HEK293 (cell line): ENCODE results near the gene STK11.

Experiments
- BCL11A ChIP-seq: fragments of 450-650 bp; formaldehyde crosslinking; IDR thresholded peaks from 2 replicates; pipeline ENCODE4 v1.5.1; 2016; ENCODE audit warnings: low read depth, missing biosample characterization, missing genetic modification characterization
- GLIS2 ChIP-seq: fragments of 450-650 bp; formaldehyde crosslinking; IDR thresholded peaks from 2 replicates; pipeline ENCODE4 v1.5.1; 2016; ENCODE audit warnings: missing biosample characterization, missing genetic modification characterization
- KLF17 ChIP-seq: fragments of 450-650 bp; formaldehyde crosslinking; IDR thresholded peaks from 2 replicates; pipeline ENCODE4 v1.5.1; 2016; ENCODE audit warnings: missing biosample characterization, missing genetic modification characterization
- KLF8 ChIP-seq: fragments of 450-650 bp; formaldehyde crosslinking; IDR thresholded peaks from 2 replicates; pipeline ENCODE4 v1.5.1; 2016; ENCODE audit warnings: missing biosample characterization, missing genetic modification characterization
- PRDM4 ChIP-seq: fragments of 450-650 bp; formaldehyde crosslinking; IDR thresholded peaks from 2 replicates; pipeline ENCODE4 v1.5.1; 2017; ENCODE audit warnings: missing biosample characterization, missing genetic modification characterization
- YY2 ChIP-seq: fragments of 450-650 bp; formaldehyde crosslinking; IDR thresholded peaks from 2 replicates; pipeline ENCODE4 v1.5.1; 2016; ENCODE audit warnings: missing biosample characterization, missing genetic modification characterization
- ZBTB20 ChIP-seq: fragments of 450-650 bp; formaldehyde crosslinking; IDR thresholded peaks from 2 replicates; pipeline ENCODE4 v1.5.1; 2016; ENCODE audit warnings: missing biosample characterization, missing genetic modification characterization
- ZBTB21 ChIP-seq: fragments of 450-650 bp; formaldehyde crosslinking; IDR thresholded peaks from 2 replicates; pipeline ENCODE4 v1.5.1; 2017; ENCODE audit warnings: missing biosample characterization, missing genetic modification characterization
- ZBTB26 ChIP-seq: fragments of 450-650 bp; formaldehyde crosslinking; optimal IDR thresholded peaks from 2 replicates; pipeline ENCODE3; 2016; ENCODE audit warnings: missing biosample characterization, mild to moderate bottlenecking, missing genetic modification characterization
- ZEB2 ChIP-seq: fragments of 450-650 bp; formaldehyde crosslinking; IDR thresholded peaks from 2 replicates; pipeline ENCODE4 v1.5.1; 2016; ENCODE audit warnings: missing biosample characterization, missing genetic modification characterization
- ZFHX2 ChIP-seq: fragments of 450-650 bp; formaldehyde crosslinking; conservative IDR thresholded peaks from 2 replicates; pipeline ENCODE4 v1.5.1; 2016; ENCODE audit warnings: missing biosample characterization, missing genetic modification characterization
- ZFP3 ChIP-seq: fragments of 450-650 bp; formaldehyde crosslinking; IDR thresholded peaks from 2 replicates; pipeline ENCODE4 v1.5.1; 2016; ENCODE audit warnings: low read depth, missing biosample characterization, missing genetic modification characterization
- ZFP69B ChIP-seq: fragments of 450-650 bp; formaldehyde crosslinking; IDR thresholded peaks from 2 replicates; pipeline ENCODE4 v1.5.1; 2016; ENCODE audit warnings: missing biosample characterization, missing genetic modification characterization
- ZNF155 ChIP-seq: fragments of 450-650 bp; formaldehyde crosslinking; IDR thresholded peaks from 2 replicates; pipeline ENCODE4 v1.5.1; 2016; ENCODE audit warnings: missing biosample characterization, missing genetic modification characterization
- ZNF561 ChIP-seq: fragments of 450-650 bp; IDR thresholded peaks from 2 replicates; pipeline ENCODE4 v1.5.1; 2018; ENCODE audit warnings: missing biosample characterization, missing genetic modification characterization, borderline replicate concordance
- ZNF596 ChIP-seq: fragments of 450-650 bp; IDR thresholded peaks from 2 replicates; pipeline ENCODE4 v1.5.0; 2018; ENCODE audit warnings: missing biosample characterization, mild to moderate bottlenecking, missing genetic modification characterization, moderate library complexity
- ZNF639 ChIP-seq: fragments of 450-650 bp; formaldehyde crosslinking; IDR thresholded peaks from 2 replicates; pipeline ENCODE4 v1.5.1; 2016; ENCODE audit warnings: missing biosample characterization, missing genetic modification characterization
- ZNF704 ChIP-seq: fragments of 450-650 bp; formaldehyde crosslinking; IDR thresholded peaks from 2 replicates; pipeline ENCODE4 v1.5.1; 2016; ENCODE audit warnings: missing biosample characterization, missing genetic modification characterization
- ZSCAN30 ChIP-seq: fragments of 450-650 bp; IDR thresholded peaks from 2 replicates; pipeline ENCODE4 v1.5.1; 2018; ENCODE audit warnings: missing biosample characterization, mild to moderate bottlenecking, missing genetic modification characterization, moderate library complexity
- ZSCAN5A ChIP-seq: fragments of 450-650 bp; formaldehyde crosslinking; IDR thresholded peaks from 2 replicates; pipeline ENCODE4 v1.5.1; 2016; ENCODE audit warnings: missing biosample characterization, missing genetic modification characterization
- ZXDB ChIP-seq: fragments of 450-650 bp; formaldehyde crosslinking; IDR thresholded peaks from 2 replicates; pipeline ENCODE4 v1.5.1; 2016; ENCODE audit warnings: missing biosample characterization, missing genetic modification characterization
- TF ChIP-seq, protein P1 (sequence below): fragments of 450-650 bp; formaldehyde crosslinking; IDR thresholded peaks from 2 replicates; pipeline ENCODE4 v1.5.1; 2016; ENCODE audit warnings: missing biosample characterization, missing genetic modification characterization
- TF ChIP-seq, protein P2 (sequence below): fragments of 450-650 bp; formaldehyde crosslinking; IDR thresholded peaks from 2 replicates; pipeline ENCODE4 v1.5.1; 2017; ENCODE audit warnings: missing biosample characterization, mild to moderate bottlenecking, missing genetic modification characterization, moderate library complexity

Gene STK11

GRCh38 chr19:1205114-1206099 lies at the start of gene STK11 (continued):
- TF ChIP-seq YY2 (tag by site-specific recombination) (0 out of 2 replicates have a peak, but pooled peaks have one; percentile 45), BCL11A (peak; percentile 95), ZNF596 (tag by site-specific recombination) (no peak), ZNF639 (tag by site-specific recombination) (no peak), ZFHX2 (tag by site-specific recombination) (0 out of 2 replicates have a peak, but pooled peaks have one; percentile 4), ZBTB21 (tag by site-specific recombination) (0 out of 2 replicates have a peak, but pooled peaks have one; percentile 15), PRDM4 (tag by site-specific recombination) (peak; percentile 22; the same call in 1 of the 2 replicates), ZBTB26 (tag by site-specific recombination) (peak; percentile 82), ZNF561 (tag by site-specific recombination) (peak; percentile 64; the same call in 1 of the 2 replicates), GLIS2 (tag by site-specific recombination) (peak; percentile 84), ZFP3 (tag by site-specific recombination) (no peak), ZEB2 (peak; percentile 78), ZBTB20 (tag by site-specific recombination) (no peak), KLF17 (0 out of 2 replicates have a peak, but pooled peaks have one; percentile 36), ZXDB (tag by site-specific recombination) (peak; percentile 71), ZNF155 (no peak), KLF8 (peak; percentile 67; the same call in 1 of the 2 replicates), ZSCAN30 (tag by site-specific recombination) (0 out of 2 replicates have a peak, but pooled peaks have one; percentile 43), ZNF704 (no peak), ZFP69B (tag by site-specific recombination) (0 out of 2 replicates have a peak, but pooled peaks have one; percentile 18), ZSCAN5A (0 out of 2 replicates have a peak, but pooled peaks have one; percentile 24)
- TF ChIP-seq, protein P1, sequence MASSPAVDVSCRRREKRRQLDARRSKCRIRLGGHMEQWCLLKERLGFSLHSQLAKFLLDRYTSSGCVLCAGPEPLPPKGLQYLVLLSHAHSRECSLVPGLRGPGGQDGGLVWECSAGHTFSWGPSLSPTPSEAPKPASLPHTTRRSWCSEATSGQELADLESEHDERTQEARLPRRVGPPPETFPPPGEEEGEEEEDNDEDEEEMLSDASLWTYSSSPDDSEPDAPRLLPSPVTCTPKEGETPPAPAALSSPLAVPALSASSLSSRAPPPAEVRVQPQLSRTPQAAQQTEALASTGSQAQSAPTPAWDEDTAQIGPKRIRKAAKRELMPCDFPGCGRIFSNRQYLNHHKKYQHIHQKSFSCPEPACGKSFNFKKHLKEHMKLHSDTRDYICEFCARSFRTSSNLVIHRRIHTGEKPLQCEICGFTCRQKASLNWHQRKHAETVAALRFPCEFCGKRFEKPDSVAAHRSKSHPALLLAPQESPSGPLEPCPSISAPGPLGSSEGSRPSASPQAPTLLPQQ (tag by site-specific recombination) = 0 out of 2 replicates have a peak, but pooled peaks have one; percentile 20
- TF ChIP-seq, protein P2, sequence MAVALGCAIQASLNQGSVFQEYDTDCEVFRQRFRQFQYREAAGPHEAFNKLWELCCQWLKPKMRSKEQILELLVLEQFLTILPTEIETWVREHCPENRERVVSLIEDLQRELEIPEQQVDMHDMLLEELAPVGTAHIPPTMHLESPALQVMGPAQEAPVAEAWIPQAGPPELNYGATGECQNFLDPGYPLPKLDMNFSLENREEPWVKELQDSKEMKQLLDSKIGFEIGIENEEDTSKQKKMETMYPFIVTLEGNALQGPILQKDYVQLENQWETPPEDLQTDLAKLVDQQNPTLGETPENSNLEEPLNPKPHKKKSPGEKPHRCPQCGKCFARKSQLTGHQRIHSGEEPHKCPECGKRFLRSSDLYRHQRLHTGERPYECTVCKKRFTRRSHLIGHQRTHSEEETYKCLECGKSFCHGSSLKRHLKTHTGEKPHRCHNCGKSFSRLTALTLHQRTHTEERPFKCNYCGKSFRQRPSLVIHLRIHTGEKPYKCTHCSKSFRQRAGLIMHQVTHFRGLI (tag by site-specific recombination) = peak; percentile 81
